Sigmoid colon (tissue), 7 donors: ENCODE data around the gene CYS1. TPM values are rescaled to one million over a fixed set of nuclear protein-coding genes. Genes with fewer than 3 reads are reported as not detected.

Experiments used
- DNase-seq: peaks from one replicate; pipeline ENCODE4 v3.0.0-alpha.2; 2019
- H3K27ac ChIP-seq, 4 donors: fragments of 200-600 bp; sonication (generic); one replicate each; pipeline ENCODE4 v1.5.1; 2016 to 2019; ENCODE audit warnings: mild to moderate bottlenecking in 1 of 4
- H3K27me3 ChIP-seq, 3 donors: fragments of 200-600 bp; sonication (generic); one replicate each; pipeline ENCODE4 v1.5.1; 2019; ENCODE audit warnings: mild to moderate bottlenecking in 1 of 3
- H3K36me3 ChIP-seq, 4 donors: fragments of 200-600 bp; sonication (generic); one replicate each; pipeline ENCODE4 v1.5.1; 2016 to 2019
- H3K4me1 ChIP-seq, 4 donors: fragments of 200-600 bp; sonication (generic); one replicate each; pipeline ENCODE4 v1.5.1; 2017 to 2019
- H3K4me3 ChIP-seq, 4 donors: fragments of 200-600 bp; sonication (generic); one replicate each; pipeline ENCODE4 v1.5.1; 2017 to 2019; ENCODE audit warnings: mild to moderate bottlenecking in 2 of 4, moderate library complexity in 1 of 4
- H3K9me3 ChIP-seq, 4 donors: fragments of 200-600 bp in 3 of 4; sonication (generic) in 3 of 4; one replicate each; pipeline versions ENCODE4 v1.5.1 to v1.6.1; 2013 to 2019
- CTCF ChIP-seq, 4 experiments: fragments of 450-650 bp in 3 of 4; fragments of 200-600 bp in 1 of 4; IDR thresholded peaks; one replicate each; pipeline ENCODE4 v1.5.1; 2016 to 2019; ENCODE audit warnings: antibody characterized with exemption in 4 of 4, mild to moderate bottlenecking in 3 of 4, moderate library complexity in 2 of 4
- EP300 ChIP-seq, 4 donors: sonication (generic); formaldehyde crosslinking; IDR thresholded peaks; one replicate each; pipeline ENCODE4 v1.6.1; 2017; ENCODE audit warnings: antibody characterized with exemption in 4 of 4
- POLR2A ChIP-seq, 2 donors: fragments of 450-650 bp; IDR thresholded peaks; one replicate each; pipeline ENCODE4 v1.6.1; 2016; ENCODE audit warnings: antibody characterized with exemption in 2 of 2, mild to moderate bottlenecking in 2 of 2, moderate library complexity in 2 of 2
- POLR2AphosphoS5 ChIP-seq, 4 donors: sonication (generic); formaldehyde crosslinking; IDR thresholded peaks; one replicate each; pipeline ENCODE4 v1.6.1; 2017; ENCODE audit warnings: antibody characterized with exemption in 4 of 4
- WGBS, 2 donors: extraction: QIAGEN DNeasy Blood & Tissue Kit; methylation state at CpG; one replicate each; pipeline ENCODE4 v1.1.7; 2013; 5-methylcytosine and 5-hydroxymethylcytosine counted together
- intact Hi-C: fragments of 100-400 bp; cut with DNase I; formaldehyde crosslinking; loops from one replicate; pipeline ENCODE4 v1.15.1; 2023
- polyA plus RNA-seq, 3 donors: library from polyadenylated mRNA; stranded (reverse); fragments of 200-250 nt; gene quantifications; one replicate each; pipeline ENCODE4 v1.2.3, GENCODE V29; 2013
- total RNA-seq, 4 donors: library from RNA; depleted of rRNA; stranded (reverse); fragments of >200 nt; gene quantifications; one replicate each; pipeline ENCODE4 v1.1.0, GENCODE V29; 2016
- donor health status: healthy with polysubstance abuse.
- donor health status: Bipolar disorder and iron deficiency.
- donor health status: healthy.

CYS1 gene
- total and polyA plus RNA-seq, 7 donors, result 0.46 to 24.6 (median 7.5) TPM

DNA sequence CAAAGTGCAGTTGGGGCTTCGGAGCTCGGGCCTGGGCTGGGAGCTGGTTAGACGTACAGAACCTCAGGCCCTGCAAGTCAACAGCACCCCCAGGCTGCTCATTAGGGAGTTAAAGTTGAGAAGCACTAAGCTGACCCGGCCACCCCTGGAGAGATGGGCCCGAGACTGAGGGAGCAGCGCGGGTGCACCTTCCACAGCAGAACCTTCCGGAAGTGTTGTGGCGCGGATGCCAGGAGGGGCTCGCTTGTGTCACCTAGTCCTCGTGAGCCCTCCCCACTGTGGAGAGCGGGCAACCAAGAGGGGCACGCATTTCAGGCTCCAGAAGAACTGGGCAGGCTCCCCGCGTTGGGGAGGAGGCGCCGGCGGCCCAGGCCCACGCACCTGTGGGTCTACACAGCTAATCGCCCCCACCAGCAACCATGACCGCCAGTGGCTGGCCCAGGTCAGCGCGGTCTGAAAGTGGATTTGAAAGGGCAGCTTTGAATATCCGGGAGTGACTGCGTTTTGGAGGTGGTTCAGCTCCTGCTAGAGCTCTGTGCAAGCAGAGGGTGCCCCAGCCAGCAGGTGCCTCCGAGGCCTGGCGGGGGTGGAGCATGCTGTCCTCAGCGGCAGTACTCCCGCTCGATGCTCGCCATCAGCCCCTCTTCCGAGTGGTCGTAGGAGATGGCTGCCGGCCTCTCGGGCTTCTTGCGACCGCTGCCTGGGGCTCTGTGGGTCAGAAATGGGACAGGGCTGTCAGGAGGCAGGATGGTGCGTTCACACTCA lies 21.8 kb downstream of the CYS1 start:
- Histone ChIP-seq H3K4me3 (no peak overlapping the region), H3K27me3 (no peaks in the 10 kb centered on the region)
- intact Hi-C loops, result no loop called here

GRCh38 chr2:10057231-10058107 lies 22.7 kb downstream of the CYS1 start:
- DNase-seq, result peak; percentile 86
- TF ChIP-seq POLR2AphosphoS5 (IDR thresholded peaks at IDR 0.05) (peak in 3 of 4 donors; percentile 26 to 53 (median 44)), CTCF (IDR thresholded peaks at IDR 0.05) (no peak), POLR2A (IDR thresholded peaks at IDR 0.05) (no peak)

More for the DNA sequence above, 21.8 kb downstream of the CYS1 start:
- DNase-seq, result no peak
- TF ChIP-seq POLR2A (IDR thresholded peaks at IDR 0.05) (no peak), EP300 (IDR thresholded peaks at IDR 0.05) (no peak), CTCF (IDR thresholded peaks at IDR 0.05) (no peak), POLR2AphosphoS5 (IDR thresholded peaks at IDR 0.05) (no peak)
- Histone ChIP-seq H3K36me3 (peaks cover 0 to 21% (median 9%) of the 10 kb centered on the region in 4 donors), H3K9me3 (no peaks in the 10 kb centered on the region), H3K4me1 (peaks cover 0 to 40% (median 19%) of the 10 kb centered on the region in 4 donors), H3K27ac (peak overlapping the region; percentile 64 to 73 (median 67))
- 94 to 95% methylated on average over 39 of the region's 39 CpGs for WGBS, 2 donors

DNA sequence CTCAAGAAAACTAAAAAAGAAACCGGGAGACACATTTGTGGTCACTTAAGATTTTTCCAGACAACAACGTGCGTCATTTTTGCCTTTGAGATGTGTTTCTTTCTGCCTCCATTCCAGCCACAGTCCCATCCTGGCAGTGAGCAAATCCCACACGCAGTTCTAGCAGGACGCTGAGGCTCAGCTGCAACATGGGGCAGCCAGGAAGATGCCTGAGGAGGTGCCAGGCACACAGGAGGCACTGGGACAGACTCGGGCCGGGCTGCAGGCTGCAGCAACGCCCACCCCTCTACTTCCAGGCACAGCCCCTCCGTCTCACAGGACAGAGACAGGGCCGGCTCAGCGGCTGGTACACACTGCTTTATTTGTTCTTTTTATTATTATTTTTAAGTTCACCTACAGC lies 23.8 kb downstream of the CYS1 start:
- intact Hi-C loops, result no loop called here
- Histone ChIP-seq H3K36me3 (peaks cover 0 to 41% (median 23%) of the 10 kb centered on the region in 4 donors), H3K27me3 (no peaks in the 10 kb centered on the region), H3K9me3 (no peaks in the 10 kb centered on the region), H3K4me3 (no peak overlapping the region), H3K27ac (peak overlapping the region in 2 of 4 donors; percentile 16 to 69), H3K4me1 (peaks cover 0 to 45% (median 24%) of the 10 kb centered on the region in 4 donors)
- no peak for DNase-seq
- TF ChIP-seq CTCF (IDR thresholded peaks at IDR 0.05), result no peak
- no peak for TF ChIP-seq POLR2A (IDR thresholded peaks at IDR 0.05)
- no peak for TF ChIP-seq POLR2AphosphoS5 (IDR thresholded peaks at IDR 0.05)
- no peak for TF ChIP-seq EP300 (IDR thresholded peaks at IDR 0.05)
- WGBS, 2 donors, result 56 to 79% methylated on average over 11 of the region's 11 CpGs

More at GRCh38 chr2:10057231-10058107, 22.7 kb downstream of the CYS1 start:
- H3K9me3 ChIP-seq, result no peaks in the 10 kb centered on the region
- peak overlapping the region in 3 of 4 donors; percentile 7 to 17 (median 17) for H3K4me3 ChIP-seq
- peaks cover 0 to 45% (median 22%) of the 10 kb centered on the region in 4 donors for H3K4me1 ChIP-seq
- peaks cover 0 to 31% (median 18%) of the 10 kb centered on the region in 4 donors for H3K36me3 ChIP-seq
- intact Hi-C loops, result no loop called here
- peak overlapping the region; percentile 64 to 73 (median 67) for H3K27ac ChIP-seq
- WGBS, 2 donors, result 15 to 25% methylated on average over 28 of the region's 28 CpGs
- H3K27me3 ChIP-seq, result no peaks in the 10 kb centered on the region

- TF ChIP-seq CTCF (IDR thresholded peaks at IDR 0.05) (no peak), POLR2AphosphoS5 (IDR thresholded peaks at IDR 0.05) (no peak), EP300 (IDR thresholded peaks at IDR 0.05) (no peak), POLR2A (IDR thresholded peaks at IDR 0.05) (no peak)
- DNase-seq, result no peak
- H3K36me3 ChIP-seq, result peaks cover 0 to 52% (median 23%) of the 10 kb centered on the region in 4 donors
- H3K4me3 ChIP-seq, result no peak overlapping the region
- 81 to 93% methylated on average over 7 of the region's 7 CpGs for WGBS, 2 donors
- no peak overlapping the region for H3K27ac ChIP-seq
- H3K4me1 ChIP-seq, result peaks cover 0 to 39% (median 25%) of the 10 kb centered on the region in 4 donors
- H3K27me3 ChIP-seq, result no peaks in the 10 kb centered on the region
- no peaks in the 10 kb centered on the region for H3K9me3 ChIP-seq
- intact Hi-C loops, result no loop called here
Observed at GRCh38 chr2:10054976-10055375, 25.2 kb downstream of the CYS1 start.
